ENCODE results near the gene HOXB4. TPM values are rescaled to one million over a fixed set of nuclear protein-coding genes. Genes with fewer than 3 reads are reported as not detected.

The HOXB4 gene
- total RNA-seq, 2 donors from 2014 or later = 1.9 to 3.3 TPM

DNA sequence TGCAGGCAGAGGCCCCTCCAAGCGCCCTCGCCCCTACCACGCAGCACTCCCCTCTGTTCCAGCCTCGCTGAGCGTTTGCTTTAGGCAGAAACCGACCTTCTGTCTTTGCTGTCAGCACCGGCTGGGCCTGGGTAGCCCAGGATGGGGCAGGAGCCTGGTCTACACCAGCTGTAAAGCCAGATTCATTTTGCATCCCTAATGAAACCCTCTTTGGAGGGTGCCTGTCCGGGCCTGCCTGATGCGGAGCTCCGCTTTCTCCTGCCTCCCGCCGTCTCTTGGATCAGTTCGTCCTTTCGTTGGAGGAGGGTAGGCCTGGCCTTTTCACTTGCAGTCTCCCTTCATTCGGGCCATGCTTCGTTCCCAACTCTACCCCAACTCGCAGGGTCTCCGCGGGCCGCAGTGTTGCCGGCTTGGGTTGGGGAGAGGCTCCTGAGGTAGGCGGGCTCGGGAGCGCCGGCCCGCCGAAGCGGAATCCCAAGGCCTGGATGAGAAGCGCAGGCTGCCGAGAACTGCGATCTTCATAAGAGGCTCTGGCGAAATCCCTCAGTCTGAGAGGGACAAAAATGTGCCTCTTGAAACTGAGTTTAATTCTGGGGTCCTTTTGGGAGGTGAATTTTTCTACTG lies 41.8 kb upstream of the HOXB4 start:
- Mint-ChIP-seq H3K27me3 (ENCODE audit: low read depth) (peaks cover 97% of the 10 kb centered on the region), H3K4me3 (peak overlapping the region; percentile 46 to 48), H3K4me1 (ENCODE audit: low read depth) (peaks cover 14% of the 10 kb centered on the region), H3K27ac (peak overlapping the region; percentile 55), H3K36me3 (ENCODE audit: insufficient read depth in 2 of 2) (no peaks in the 10 kb centered on the region), H3K9me3 (no peaks in the 10 kb centered on the region)
- no peak for ATAC-seq (replicated peaks in 1 of 2)
- DNase-seq = no peak

DNA sequence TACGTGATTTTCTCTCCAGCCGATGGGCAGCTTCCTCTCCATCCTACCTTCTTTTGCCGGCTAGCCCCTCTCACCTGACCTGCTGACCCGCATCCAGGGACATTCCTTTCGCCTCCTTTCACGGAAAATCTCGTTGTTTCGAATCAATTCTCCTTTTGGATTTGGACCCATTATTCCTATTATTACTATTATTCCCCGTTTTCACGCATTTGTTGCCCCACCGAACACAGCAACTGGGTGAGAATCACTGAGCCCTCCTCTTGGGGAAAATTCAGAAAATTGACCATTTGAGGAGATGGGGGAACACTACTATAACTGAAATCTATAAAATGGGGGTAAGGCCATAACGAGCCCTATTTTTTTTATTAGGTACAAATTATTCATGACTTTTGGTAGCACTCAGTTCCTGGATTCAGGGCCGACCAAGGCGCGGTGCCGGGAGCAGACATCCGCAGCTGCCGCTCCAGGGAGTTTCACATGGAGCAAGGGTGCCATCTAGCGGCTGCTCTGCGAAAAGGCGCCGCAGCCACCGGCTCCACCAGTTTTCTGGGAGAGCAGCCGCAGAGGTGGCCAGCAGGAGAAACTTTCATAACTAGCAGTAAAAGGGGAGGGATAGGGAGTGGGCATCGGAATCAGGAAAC lies 40.2 kb upstream of the HOXB4 start:
- DNase-seq (peak; percentile 80 to 87), ATAC-seq (replicated peaks in 1 of 2) (peak; percentile 63 to 72)
- no peaks in the 10 kb centered on the region for H3K9me3 Mint-ChIP-seq
- H3K4me3 Mint-ChIP-seq = peak overlapping the region; percentile 67 to 75
- H3K27me3 Mint-ChIP-seq (ENCODE audit: low read depth) = peaks cover 99% of the 10 kb centered on the region
- H3K27ac Mint-ChIP-seq = peak overlapping the region; percentile 22
- H3K4me1 Mint-ChIP-seq (ENCODE audit: low read depth) = peaks cover 30% of the 10 kb centered on the region
- no peaks in the 10 kb centered on the region for H3K36me3 Mint-ChIP-seq (ENCODE audit: insufficient read depth in 2 of 2)

DNA sequence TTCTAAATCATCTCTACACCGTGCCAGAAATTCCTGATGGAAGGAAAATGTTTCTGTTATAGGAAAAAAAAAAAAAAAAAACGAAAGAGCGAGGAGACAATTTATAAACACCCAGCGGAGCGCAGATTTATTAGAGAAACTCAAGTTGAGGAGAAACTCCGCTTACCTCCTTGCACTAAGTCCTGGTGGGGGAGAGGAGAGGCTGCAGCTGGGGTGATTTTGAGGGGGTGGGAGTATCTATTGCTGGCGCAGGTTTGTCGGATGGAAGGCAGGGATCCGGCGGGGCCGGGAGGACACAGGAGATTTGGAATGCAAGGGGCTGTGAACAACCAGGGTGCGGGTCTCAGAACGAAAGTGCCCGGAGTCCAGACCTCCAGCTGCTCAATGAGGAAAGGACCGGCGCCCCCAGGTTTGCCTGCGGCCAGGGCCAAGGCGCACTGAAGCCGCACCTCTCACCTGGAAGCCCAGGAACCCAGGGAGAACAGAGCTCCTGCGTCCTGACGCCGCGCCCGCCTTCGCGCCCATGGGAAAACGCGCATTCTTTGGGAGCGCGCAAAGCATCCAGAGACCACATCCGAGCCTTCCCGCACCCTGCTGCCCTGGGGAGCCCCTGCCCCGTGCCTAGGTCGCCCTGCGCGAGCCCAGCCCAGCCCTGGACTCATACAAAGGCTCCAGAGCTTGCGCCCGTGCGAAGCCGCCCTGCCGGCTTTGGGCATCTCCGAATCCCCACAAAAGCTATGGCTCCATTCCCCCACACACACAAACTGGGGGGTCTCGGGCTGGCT lies 39.5 kb upstream of the HOXB4 start:
- no peaks in the 10 kb centered on the region for H3K36me3 Mint-ChIP-seq (ENCODE audit: insufficient read depth in 2 of 2)
- peak overlapping the region; percentile 25 to 75 for H3K4me3 Mint-ChIP-seq
- H3K4me1 Mint-ChIP-seq (ENCODE audit: low read depth) = peaks cover 34% of the 10 kb centered on the region
- DNase-seq (no peak), ATAC-seq (replicated peaks in 1 of 2) (no peak)
- H3K27ac Mint-ChIP-seq = no peak overlapping the region
- peaks cover 99% of the 10 kb centered on the region for H3K27me3 Mint-ChIP-seq (ENCODE audit: low read depth)
- H3K9me3 Mint-ChIP-seq = no peaks in the 10 kb centered on the region

DNA sequence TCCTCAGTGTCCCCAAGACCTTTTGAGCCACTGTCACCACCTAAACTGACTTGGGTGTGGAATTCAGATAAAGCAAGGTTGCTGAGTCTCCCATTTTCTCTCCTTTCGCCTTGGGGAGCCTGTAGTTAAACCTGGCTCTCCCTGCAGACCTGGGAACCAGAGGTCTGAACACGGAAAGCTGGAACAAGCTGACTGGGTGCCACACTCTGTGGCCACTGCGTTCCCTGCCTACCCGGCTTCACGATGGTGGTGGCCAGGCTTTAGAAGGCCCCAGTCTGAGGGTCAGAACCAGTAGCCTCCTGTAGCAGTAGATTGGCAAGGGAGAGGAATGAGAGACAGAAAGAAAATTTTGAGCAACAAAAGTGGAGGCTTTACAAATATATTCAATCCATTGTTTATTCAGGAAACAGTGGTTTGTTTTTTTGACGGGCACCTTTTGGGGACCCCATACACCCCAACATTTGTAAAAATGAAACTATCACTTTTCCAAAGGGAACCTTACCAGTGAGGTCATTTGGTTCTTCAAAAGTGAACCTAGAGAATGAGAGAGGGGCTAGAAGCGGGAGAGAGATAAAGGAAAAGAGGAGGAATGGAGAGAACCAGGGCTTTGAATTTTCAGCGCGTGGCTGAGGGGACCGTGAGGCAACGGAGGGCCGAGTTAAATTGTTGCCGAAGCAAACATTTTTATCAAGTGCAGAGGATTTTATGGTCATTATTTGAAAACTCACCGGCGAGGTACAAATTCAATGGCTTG lies 38.7 kb upstream of the HOXB4 start:
- no peak for DNase-seq
- H3K27me3 Mint-ChIP-seq (ENCODE audit: low read depth) = peaks cover 99% of the 10 kb centered on the region
- H3K27ac Mint-ChIP-seq = peak overlapping the region; percentile 31
- ATAC-seq (replicated peaks in 1 of 2) = no peak
- H3K4me3 Mint-ChIP-seq = peak overlapping the region; percentile 4 to 25
- no peaks in the 10 kb centered on the region for H3K36me3 Mint-ChIP-seq (ENCODE audit: insufficient read depth in 2 of 2)
- H3K4me1 Mint-ChIP-seq (ENCODE audit: low read depth) = peaks cover 40% of the 10 kb centered on the region
- no peaks in the 10 kb centered on the region for H3K9me3 Mint-ChIP-seq

DNA sequence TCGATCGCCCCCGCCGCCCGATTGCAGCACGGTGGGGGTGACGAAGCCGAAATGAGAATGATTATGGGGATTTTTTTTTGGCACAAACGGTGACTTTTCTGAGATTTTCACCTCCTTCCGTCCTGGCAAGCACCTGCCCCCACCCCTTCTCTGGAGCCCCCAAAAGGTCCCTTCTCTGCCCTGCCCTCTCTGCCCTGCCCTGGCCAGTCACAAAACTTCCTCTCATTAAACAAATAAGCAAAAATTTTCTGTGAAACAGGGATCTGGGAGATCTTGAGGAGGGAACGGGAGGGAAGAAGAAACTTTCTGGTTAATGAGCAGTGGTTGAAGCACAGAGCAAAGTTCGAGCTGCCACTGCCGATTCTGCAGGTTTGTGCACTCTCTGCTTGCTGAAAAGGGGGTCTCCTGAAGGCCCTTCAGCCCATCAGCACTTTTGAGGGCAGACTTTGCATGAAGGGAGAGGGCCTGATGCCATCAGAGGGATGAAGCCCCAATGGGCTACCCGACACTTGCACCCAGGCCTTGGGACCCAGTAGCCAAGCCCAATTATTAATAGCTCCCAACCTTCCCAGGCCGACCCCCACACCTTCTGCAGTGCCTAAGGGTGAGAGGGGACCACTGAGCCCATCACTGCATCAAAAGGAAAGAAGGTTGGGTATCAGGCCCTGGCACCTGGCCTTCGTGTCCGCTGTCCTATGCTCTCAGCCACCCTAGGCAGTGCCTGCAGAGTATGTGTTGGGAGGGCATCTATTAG lies 38.0 kb upstream of the HOXB4 start:
- H3K27ac Mint-ChIP-seq = no peak overlapping the region
- no peaks in the 10 kb centered on the region for H3K36me3 Mint-ChIP-seq (ENCODE audit: insufficient read depth in 2 of 2)
- H3K4me3 Mint-ChIP-seq = no peak overlapping the region
- DNase-seq (no peak), ATAC-seq (replicated peaks in 1 of 2) (no peak)
- peaks cover 47% of the 10 kb centered on the region for H3K4me1 Mint-ChIP-seq (ENCODE audit: low read depth)
- peaks cover 99% of the 10 kb centered on the region for H3K27me3 Mint-ChIP-seq (ENCODE audit: low read depth)
- H3K9me3 Mint-ChIP-seq = no peaks in the 10 kb centered on the region

DNA sequence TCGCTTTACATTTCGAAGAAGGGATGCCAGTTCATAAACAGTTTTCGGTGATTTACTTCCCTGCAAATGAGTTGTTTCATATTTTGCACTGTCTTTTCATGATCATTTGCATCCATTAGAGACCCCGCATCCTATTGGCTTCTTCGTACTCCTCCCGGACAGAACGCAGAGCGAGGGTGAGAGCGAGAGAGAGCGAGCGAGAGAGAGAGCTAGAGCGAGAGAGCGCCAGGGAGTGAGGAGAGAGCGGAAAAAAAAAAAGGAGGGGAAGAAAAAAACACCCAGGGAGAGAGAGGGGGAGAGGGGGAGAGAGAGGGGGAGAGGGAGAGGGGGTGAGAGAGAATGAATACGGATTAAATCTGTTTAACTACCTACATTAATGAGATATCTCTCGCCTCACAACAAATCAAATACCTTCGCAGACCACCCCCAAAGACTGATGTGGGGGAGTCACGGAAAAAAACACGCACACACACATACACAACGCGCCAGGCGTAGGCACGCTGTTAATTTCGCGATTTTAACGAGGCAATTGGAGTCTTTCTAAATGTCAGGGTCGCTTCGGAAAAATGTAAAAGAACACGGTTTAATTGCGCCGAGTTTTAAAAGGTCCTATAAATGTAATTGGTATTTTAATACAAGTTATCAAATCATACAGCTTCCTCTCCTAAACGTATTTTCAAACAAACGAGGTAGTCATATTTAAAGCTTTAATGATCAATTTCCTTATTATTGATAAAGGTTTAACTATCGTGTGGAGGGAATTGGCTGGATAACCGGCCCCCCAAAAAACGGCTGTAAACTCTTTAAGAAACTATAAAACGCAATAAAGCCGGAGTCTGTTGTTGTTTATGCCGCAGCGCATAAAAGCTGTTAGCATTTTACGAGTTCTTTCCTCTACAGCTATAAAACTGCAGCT lies 37.2 kb upstream of the HOXB4 start, which contains the start of gene HOXB8:
Gene HOXB8 (minus strand): TSS at position 246 of the 916 bp plus-strand sequence. CDS start 588 bp downstream, outside the sequence.
- H3K36me3 Mint-ChIP-seq (ENCODE audit: insufficient read depth in 2 of 2) = peaks cover 0 to 2% of the 10 kb centered on the region in 2 donors
- H3K27me3 Mint-ChIP-seq (ENCODE audit: low read depth) = peaks cover 96% of the 10 kb centered on the region
- H3K4me3 Mint-ChIP-seq = peak within 1 kb of the TSS; percentile 85 to 92
- no peak within 1 kb of the TSS for H3K27ac Mint-ChIP-seq
- no peak for ATAC-seq (replicated peaks in 1 of 2)
- H3K9me3 Mint-ChIP-seq = no peaks in the 10 kb centered on the region
- DNase-seq = no peak
- peaks cover 52% of the 10 kb centered on the region for H3K4me1 Mint-ChIP-seq (ENCODE audit: low read depth)

DNA sequence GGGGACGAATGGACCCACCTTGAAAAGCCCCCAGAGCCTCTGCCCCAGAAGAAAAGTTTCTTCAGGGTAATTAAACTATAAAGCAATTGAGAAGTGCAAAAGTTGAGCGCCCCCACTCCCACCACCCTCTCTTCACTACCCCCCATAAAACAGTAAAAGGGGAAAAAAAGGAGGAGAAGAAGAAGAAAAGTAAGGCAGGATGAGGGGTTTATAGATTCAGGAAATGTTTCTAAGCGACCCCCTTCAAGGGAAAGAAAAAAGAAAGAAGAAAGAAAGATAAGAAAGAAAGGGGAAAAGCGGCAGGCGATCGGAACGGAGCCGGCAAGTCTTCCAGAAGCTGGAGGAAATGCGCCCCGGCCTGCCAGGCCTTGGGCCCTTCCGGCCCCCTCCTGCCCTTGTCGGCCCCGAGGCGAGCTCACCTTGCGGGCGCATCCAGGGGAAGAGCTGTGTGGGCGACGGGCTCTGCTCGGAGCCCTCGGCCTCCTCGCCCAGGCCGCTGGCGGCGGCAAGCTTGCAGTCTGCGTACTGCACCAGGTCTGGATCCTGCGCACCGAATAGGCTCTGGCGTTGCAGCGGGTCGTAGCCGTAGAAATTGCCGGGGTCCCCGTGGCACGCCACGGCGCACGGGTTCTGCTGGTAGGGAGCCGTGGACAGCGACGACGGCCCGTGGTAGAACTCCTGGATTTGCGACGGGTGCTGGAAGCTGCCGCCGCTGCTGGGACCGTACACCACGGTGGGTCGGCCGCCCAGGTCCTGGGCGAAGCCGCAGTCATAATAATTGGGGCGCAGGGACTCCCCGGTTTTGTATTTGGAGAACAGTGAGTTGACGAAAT lies 35.9 kb upstream of the HOXB4 start:
- H3K4me1 Mint-ChIP-seq (ENCODE audit: low read depth) = peaks cover 52% of the 10 kb centered on the region
- peak; percentile 50 to 61 for DNase-seq
- no peaks in the 10 kb centered on the region for H3K9me3 Mint-ChIP-seq

DNA sequence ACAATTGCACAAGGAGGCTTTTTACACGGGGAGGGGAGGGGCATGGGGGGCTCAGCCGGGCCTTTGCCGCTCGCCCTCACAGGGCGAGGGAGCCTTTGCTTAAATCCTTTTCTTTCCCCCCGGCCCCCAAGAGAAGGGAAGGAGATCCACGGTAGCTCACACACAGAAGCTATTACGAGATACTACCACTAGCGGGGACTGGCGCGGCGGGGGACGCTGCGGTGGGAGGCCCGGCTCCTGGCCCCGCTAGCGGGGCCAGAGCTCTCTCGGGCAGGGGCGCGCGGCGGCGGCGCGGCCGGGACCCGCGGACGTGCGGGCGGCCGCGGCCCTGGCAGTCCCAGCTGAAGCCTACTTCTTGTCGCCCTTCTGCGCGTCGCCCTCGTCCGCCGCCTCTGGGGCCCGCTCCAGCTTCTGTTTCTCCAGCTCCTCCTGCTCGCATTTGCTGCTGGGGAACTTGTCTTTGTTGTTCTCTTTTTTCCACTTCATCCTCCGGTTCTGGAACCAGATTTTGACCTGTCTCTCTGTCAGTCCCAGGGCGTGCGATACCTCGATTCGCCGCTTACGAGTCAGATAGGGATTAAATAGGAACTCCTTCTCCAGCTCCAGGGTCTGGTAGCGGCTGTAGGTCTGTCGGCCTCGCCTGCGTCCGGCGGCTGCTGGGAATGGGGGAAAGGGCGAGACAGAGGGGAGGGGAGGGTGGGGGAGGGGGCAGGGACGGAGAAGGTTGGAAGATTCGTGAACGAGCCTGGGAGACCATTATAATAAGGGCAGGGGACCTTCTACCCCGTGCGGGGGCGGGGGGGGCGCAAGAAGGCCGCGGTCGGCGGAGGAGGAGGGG lies 34.9 kb upstream of the HOXB4 start:
- peaks cover 0 to 2% of the 10 kb centered on the region in 2 donors for H3K36me3 Mint-ChIP-seq (ENCODE audit: insufficient read depth in 2 of 2)
- ATAC-seq (replicated peaks in 1 of 2) (peak; percentile 66 to 68), DNase-seq (peak; percentile 63 to 66)
- H3K27me3 Mint-ChIP-seq (ENCODE audit: low read depth) = peaks cover 90% of the 10 kb centered on the region
- H3K4me1 Mint-ChIP-seq (ENCODE audit: low read depth) = peaks cover 52% of the 10 kb centered on the region
- H3K27ac Mint-ChIP-seq = no peak overlapping the region
- H3K9me3 Mint-ChIP-seq = no peaks in the 10 kb centered on the region
- H3K4me3 Mint-ChIP-seq = peak overlapping the region; percentile 85 to 98

More for the DNA sequence above, 35.9 kb upstream of the HOXB4 start:
- ATAC-seq (replicated peaks in 1 of 2) = peak; percentile 31 to 46
- Mint-ChIP-seq H3K27ac (peak overlapping the region; percentile 92), H3K27me3 (ENCODE audit: low read depth) (peaks cover 92% of the 10 kb centered on the region), H3K4me3 (peak overlapping the region; percentile 85 to 92), H3K36me3 (ENCODE audit: insufficient read depth in 2 of 2) (peaks cover 0 to 2% of the 10 kb centered on the region in 2 donors)

DNA sequence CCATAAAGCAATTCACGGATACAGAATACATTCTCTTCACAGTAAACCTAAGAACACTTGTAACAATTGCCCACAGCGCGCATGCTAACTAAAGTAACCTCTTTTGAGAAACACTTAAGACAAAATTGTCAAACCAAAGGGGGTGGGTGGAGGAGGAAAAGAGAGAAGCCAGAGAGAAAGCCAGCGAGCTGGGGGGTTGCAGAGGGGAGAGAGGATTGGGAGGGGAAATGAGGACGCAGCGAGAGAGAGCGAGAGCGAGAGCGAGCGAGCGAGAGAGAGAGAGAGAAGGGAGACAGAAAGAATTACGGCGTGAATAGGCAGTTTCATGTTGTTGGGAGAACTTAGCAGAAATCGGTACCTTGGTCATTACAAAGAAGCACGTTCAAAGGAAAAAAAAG lies 34.3 kb upstream of the HOXB4 start:
- Mint-ChIP-seq H3K27ac (no peak overlapping the region), H3K27me3 (ENCODE audit: low read depth) (peaks cover 90% of the 10 kb centered on the region)
- ATAC-seq (replicated peaks in 1 of 2) = peak; percentile 7 to 8

More for the DNA sequence above, 34.3 kb upstream of the HOXB4 start:
- Mint-ChIP-seq H3K36me3 (ENCODE audit: insufficient read depth in 2 of 2) (peaks cover 0 to 2% of the 10 kb centered on the region in 2 donors), H3K4me1 (ENCODE audit: low read depth) (peaks cover 48% of the 10 kb centered on the region), H3K9me3 (no peaks in the 10 kb centered on the region), H3K4me3 (peak overlapping the region; percentile 85 to 98)
- peak in 1 of 2 donors; percentile 22 for DNase-seq

All from activated T-cell treated with anti-CD3 and anti-CD28 coated beads, Interleukin-2, amount 50 U/mL, for 72 hours (primary cell).